Stomach smooth muscle (tissue), 2 donors: ENCODE results near the gene PLXNA4.

ENCODE experiments used
- H3K27ac ChIP-seq: one replicate; pipeline ENCODE4 v1.7.0; 2013; ENCODE audit warnings: mild to moderate bottlenecking, low read length, inconsistent platforms
- H3K27me3 ChIP-seq, 2 donors: one replicate each; pipeline ENCODE4 v1.7.0; 2013; ENCODE audit warnings: low read length in 2 of 2; ENCODE audit not compliant: insufficient read depth in 2 of 2, control insufficient read depth in 1 of 2
- H3K36me3 ChIP-seq, 2 donors: one replicate each; pipeline ENCODE4 v1.7.0; 2013; ENCODE audit warnings: low read length in 2 of 2; ENCODE audit not compliant: control insufficient read depth in 2 of 2, insufficient read depth in 2 of 2
- H3K4me1 ChIP-seq: one replicate; pipeline ENCODE4 v1.7.0; 2013; ENCODE audit warnings: low read length; ENCODE audit not compliant: control insufficient read depth, insufficient read depth
- H3K4me3 ChIP-seq, 2 donors: one replicate each; pipeline ENCODE4 v1.7.0; 2013; ENCODE audit warnings: low read length in 2 of 2
- H3K9ac ChIP-seq, 2 donors: one replicate each; pipeline ENCODE4 v1.7.0; 2013; ENCODE audit warnings: low read length in 2 of 2, mild to moderate bottlenecking in 1 of 2
- H3K9me3 ChIP-seq, 2 donors: one replicate each; pipeline ENCODE4 v1.7.0; 2013; ENCODE audit warnings: low read length in 2 of 2; ENCODE audit not compliant: control insufficient read depth in 2 of 2
- donor health status: healthy.
- donor health status: Pancreatic carcinoma.

Gene PLXNA4

GRCh38 chr7:132428247-132428919, 147.9 kb downstream of the PLXNA4 start:
- H3K27ac ChIP-seq: no peak overlapping the region
- H3K4me3 ChIP-seq: no peak overlapping the region
- H3K9ac ChIP-seq: no peak overlapping the region
- no peaks in the 10 kb centered on the region for H3K9me3 ChIP-seq
- no peaks in the 10 kb centered on the region for H3K27me3 ChIP-seq
- no peaks in the 10 kb centered on the region for H3K36me3 ChIP-seq
- H3K4me1 ChIP-seq: peaks cover 7% of the 10 kb centered on the region

- Histone ChIP-seq H3K9me3 (no peaks in the 10 kb centered on the region), H3K36me3 (no peaks in the 10 kb centered on the region), H3K27me3 (no peaks in the 10 kb centered on the region)
These were observed 150.3 kb downstream of the PLXNA4 start for GRCh38 chr7:132425942-132426341.

GRCh38 chr7:132424821-132425724, 151.2 kb downstream of the PLXNA4 start:
- H3K9me3 ChIP-seq: no peaks in the 10 kb centered on the region

More at GRCh38 chr7:132425942-132426341, 150.3 kb downstream of the PLXNA4 start:
- Histone ChIP-seq H3K4me1 (peaks cover 7% of the 10 kb centered on the region), H3K27ac (no peak overlapping the region), H3K4me3 (no peak overlapping the region), H3K9ac (no peak overlapping the region)

GRCh38 chr7:132424277-132424676, 152.0 kb downstream of the PLXNA4 start:
- Histone ChIP-seq H3K27ac (no peak overlapping the region), H3K36me3 (no peaks in the 10 kb centered on the region), H3K4me3 (no peak overlapping the region), H3K4me1 (peaks cover 7% of the 10 kb centered on the region), H3K27me3 (peaks cover 0 to 2% of the 10 kb centered on the region in 2 donors), H3K9ac (no peak overlapping the region), H3K9me3 (no peaks in the 10 kb centered on the region)

More at GRCh38 chr7:132424821-132425724, 151.2 kb downstream of the PLXNA4 start:
- Histone ChIP-seq H3K4me1 (peaks cover 7% of the 10 kb centered on the region), H3K27ac (no peak overlapping the region), H3K36me3 (no peaks in the 10 kb centered on the region), H3K27me3 (peaks cover 0 to under 1% of the 10 kb centered on the region in 2 donors), H3K4me3 (no peak overlapping the region), H3K9ac (no peak overlapping the region)

- H3K9me3 ChIP-seq: no peaks in the 10 kb centered on the region
- H3K4me3 ChIP-seq: no peak overlapping the region
- no peak overlapping the region for H3K9ac ChIP-seq
- no peaks in the 10 kb centered on the region for H3K36me3 ChIP-seq
- peaks cover 7% of the 10 kb centered on the region for H3K4me1 ChIP-seq
- H3K27ac ChIP-seq: no peak overlapping the region
- H3K27me3 ChIP-seq: peaks cover 0 to 2% of the 10 kb centered on the region in 2 donors
These were observed 152.6 kb downstream of the PLXNA4 start for GRCh38 chr7:132423594-132424200.

- Histone ChIP-seq H3K4me1 (peaks cover 3% of the 10 kb centered on the region), H3K9ac (no peak overlapping the region), H3K27ac (no peak overlapping the region)
These were observed 153.7 kb downstream of the PLXNA4 start for GRCh38 chr7:132422502-132423111.

GRCh38 chr7:132420527-132420926, 155.7 kb downstream of the PLXNA4 start:
- Histone ChIP-seq H3K4me3 (no peak overlapping the region), H3K9ac (no peak overlapping the region), H3K27ac (no peak overlapping the region), H3K27me3 (peaks cover 0 to 2% of the 10 kb centered on the region in 2 donors), H3K4me1 (no peaks in the 10 kb centered on the region), H3K36me3 (no peaks in the 10 kb centered on the region), H3K9me3 (no peaks in the 10 kb centered on the region)

More at GRCh38 chr7:132422502-132423111, 153.7 kb downstream of the PLXNA4 start:
- Histone ChIP-seq H3K36me3 (no peaks in the 10 kb centered on the region), H3K27me3 (peaks cover 0 to 2% of the 10 kb centered on the region in 2 donors), H3K4me3 (no peak overlapping the region), H3K9me3 (no peaks in the 10 kb centered on the region)

GRCh38 chr7:132419542-132419941, 156.7 kb downstream of the PLXNA4 start:
- Histone ChIP-seq H3K9me3 (no peaks in the 10 kb centered on the region), H3K9ac (no peak overlapping the region), H3K4me1 (no peaks in the 10 kb centered on the region), H3K4me3 (no peak overlapping the region), H3K36me3 (no peaks in the 10 kb centered on the region), H3K27ac (no peak overlapping the region), H3K27me3 (peaks cover 0 to 2% of the 10 kb centered on the region in 2 donors)

GRCh38 chr7:132418840-132419239, 157.4 kb downstream of the PLXNA4 start:
- no peak overlapping the region for H3K4me3 ChIP-seq
- no peaks in the 10 kb centered on the region for H3K4me1 ChIP-seq
- H3K9ac ChIP-seq: no peak overlapping the region
- no peaks in the 10 kb centered on the region for H3K9me3 ChIP-seq
- H3K36me3 ChIP-seq: no peaks in the 10 kb centered on the region
- no peak overlapping the region for H3K27ac ChIP-seq
- peaks cover 0 to 2% of the 10 kb centered on the region in 2 donors for H3K27me3 ChIP-seq

GRCh38 chr7:132417103-132417906, 159.0 kb downstream of the PLXNA4 start:
- H3K9ac ChIP-seq: no peak overlapping the region
- no peaks in the 10 kb centered on the region for H3K4me1 ChIP-seq
- peaks cover 0 to 2% of the 10 kb centered on the region in 2 donors for H3K27me3 ChIP-seq
- no peaks in the 10 kb centered on the region for H3K9me3 ChIP-seq
- H3K36me3 ChIP-seq: no peaks in the 10 kb centered on the region
- H3K27ac ChIP-seq: no peak overlapping the region
- no peak overlapping the region for H3K4me3 ChIP-seq
